GM12892 (cell line): ENCODE measurements around the gene CCNL2.

ENCODE experiments used
- POLR2AphosphoS5 ChIP-seq: IDR thresholded peaks from 2 replicates; pipeline ENCODE4 v1.6.1; 2011; ENCODE audit warnings: low read depth, low read length, control low read depth
- TAF1 ChIP-seq: IDR thresholded peaks from 2 replicates; pipeline ENCODE4 v1.6.1; 2011; ENCODE audit warnings: low read depth, mild to moderate bottlenecking, control low read depth, low read length, borderline replicate concordance

DNA sequence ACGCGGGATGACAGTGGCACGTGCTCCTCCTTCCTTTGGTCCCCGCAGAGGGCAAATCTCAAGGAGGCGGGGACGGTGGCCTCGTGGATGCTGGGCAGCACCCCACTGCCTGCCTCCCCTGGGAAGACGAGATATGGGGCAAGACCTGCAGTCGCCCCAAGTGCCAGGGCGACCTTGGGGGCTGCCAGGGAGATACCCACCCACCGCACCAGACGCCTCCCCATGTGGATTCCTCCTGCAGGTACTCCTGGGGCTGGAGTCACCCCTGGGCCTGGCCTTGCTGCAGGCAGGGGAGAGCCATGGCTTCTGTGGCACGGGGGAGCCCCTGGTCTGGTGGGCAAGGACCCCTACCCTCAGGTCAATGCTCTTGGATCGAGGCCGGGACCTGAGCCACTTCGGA is 18.3 kb downstream of the CCNL2 start:
- TF ChIP-seq TAF1 (no peak), POLR2AphosphoS5 (no peak)
